Heart left ventricle (tissue), 13 donors: ENCODE measurements around the gene SHISA5.

Source experiments
- CTCF ChIP-seq, 12 donors: fragments of 200-600 bp; sonication (generic) in 4 of 12; IDR thresholded peaks; one replicate each; pipeline versions ENCODE4 v1.5.0 to v1.8.0; 2018 to 2022; ENCODE audit warnings: antibody characterized with exemption in 12 of 12, mild to moderate bottlenecking in 5 of 12
- POLR2A ChIP-seq, 2 donors: fragments of 450-650 bp; IDR thresholded peaks; one replicate each; pipeline ENCODE4 v1.6.1; 2017; ENCODE audit warnings: antibody characterized with exemption in 2 of 2, mild to moderate bottlenecking in 2 of 2, moderate library complexity in 2 of 2
- donor health status: ischemic (EF 13 %, LVEDD 7.1; RV severe dilation, severe dysfunction).
- donor health status: DM: no; HTN: yes; CAD: no.
- donor health status: DM: no; HTN: no; CAD: no.
- donor health status: ischemic (EF 25% LVEDD 6.9; RV normal size, moderate dysfunction).
- donor health status: ischemic (EF 25% LVEDD 5.7; RV mildly dilated, moderate dysfunction).
- donor health status: ischemic (EF 35%, LVEDD 5.7; RV mildly dilated, moderate dysfunction).
- donor health status: nonischemic (EF 11% LVEDD 7.7; RV severe dilation, severe dysfunction).
- donor health status: DM: yes; HTN: yes; CAD: no.
- donor health status: PGD.
- donor health status: ischemic (EF 29% LVEDD 5.4; RV normal size, mild dysfunction).
- donor health status: nonischemic (EF 23%, LVEDD 6.1; RV moderate dilation, normal function).

GRCh38 chr3:48433472-48434118, 70.4 kb downstream of the SHISA5 start:
- TF ChIP-seq CTCF (IDR thresholded peaks at IDR 0.05): no peak
- no peak for TF ChIP-seq POLR2A (IDR thresholded peaks at IDR 0.05)
